ENCODE results near the gene SLC12A7. TPM values are rescaled to one million over a fixed set of nuclear protein-coding genes. Genes with fewer than 3 reads are reported as not detected.
"Not testable (repeated sequence)": the region's sequence is repeated elsewhere in the genome, so short reads cannot be mapped to it uniquely, and the experiment has no call there.

SLC12A7 gene
- total and polyA plus RNA-seq, 2 donors (not counting 1 experiment from before 2014, with no cell fraction given): 2.9 to 23.9 TPM

DNA sequence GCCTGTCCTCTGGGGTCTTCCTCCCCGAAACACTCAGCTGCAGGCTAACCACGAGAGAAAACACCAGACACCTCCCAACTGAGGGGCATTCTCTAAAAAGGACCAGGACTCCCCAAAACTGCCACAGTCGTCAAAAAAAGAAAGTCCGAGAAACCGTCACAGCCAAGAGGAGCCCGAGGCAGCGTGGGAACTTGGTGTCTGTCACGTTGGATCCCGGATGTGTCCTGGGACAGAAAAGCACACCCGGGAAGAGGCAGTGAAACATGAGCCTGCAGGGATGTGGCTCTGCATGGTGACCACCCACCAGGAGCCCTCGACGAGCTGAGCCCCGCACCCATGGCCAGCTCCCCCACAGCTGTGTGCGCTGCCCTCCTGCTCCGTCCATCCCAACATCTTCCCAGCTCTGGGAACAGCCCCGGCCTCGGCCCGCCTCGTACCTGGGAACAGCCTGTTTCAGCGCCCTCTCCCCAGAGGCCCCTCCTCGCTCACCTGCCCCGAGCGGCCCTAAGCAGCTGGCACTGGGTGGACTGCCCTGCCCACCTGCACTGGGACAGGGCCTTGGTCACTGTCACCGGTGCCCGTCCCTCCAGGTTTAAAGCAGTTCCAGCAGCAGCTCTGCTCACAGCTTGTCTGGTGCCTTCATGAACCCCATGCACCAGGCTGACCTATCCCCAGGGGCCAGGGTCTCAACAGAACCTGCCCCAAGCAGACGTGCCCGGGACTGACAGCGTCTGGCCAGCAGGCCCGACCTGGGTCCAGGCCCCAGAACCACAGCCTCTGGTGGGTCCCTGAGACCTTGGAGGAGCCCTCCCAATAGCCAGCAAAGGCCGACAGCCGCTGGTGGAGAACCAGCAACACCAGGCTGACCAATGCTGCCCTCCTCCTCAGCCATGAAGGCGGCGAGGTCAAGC is 10.9 kb downstream of the SLC12A7 start:
- H3K36me3 ChIP-seq (ENCODE audit: control insufficient read depth, insufficient read depth, low read length): no peaks in the 10 kb centered on the region
- TF ChIP-seq EZH2 (IDR thresholded peaks at IDR 0.05; ENCODE audit: low read length, missing control alignments): no peak
- TF ChIP-seq, protein P1, sequence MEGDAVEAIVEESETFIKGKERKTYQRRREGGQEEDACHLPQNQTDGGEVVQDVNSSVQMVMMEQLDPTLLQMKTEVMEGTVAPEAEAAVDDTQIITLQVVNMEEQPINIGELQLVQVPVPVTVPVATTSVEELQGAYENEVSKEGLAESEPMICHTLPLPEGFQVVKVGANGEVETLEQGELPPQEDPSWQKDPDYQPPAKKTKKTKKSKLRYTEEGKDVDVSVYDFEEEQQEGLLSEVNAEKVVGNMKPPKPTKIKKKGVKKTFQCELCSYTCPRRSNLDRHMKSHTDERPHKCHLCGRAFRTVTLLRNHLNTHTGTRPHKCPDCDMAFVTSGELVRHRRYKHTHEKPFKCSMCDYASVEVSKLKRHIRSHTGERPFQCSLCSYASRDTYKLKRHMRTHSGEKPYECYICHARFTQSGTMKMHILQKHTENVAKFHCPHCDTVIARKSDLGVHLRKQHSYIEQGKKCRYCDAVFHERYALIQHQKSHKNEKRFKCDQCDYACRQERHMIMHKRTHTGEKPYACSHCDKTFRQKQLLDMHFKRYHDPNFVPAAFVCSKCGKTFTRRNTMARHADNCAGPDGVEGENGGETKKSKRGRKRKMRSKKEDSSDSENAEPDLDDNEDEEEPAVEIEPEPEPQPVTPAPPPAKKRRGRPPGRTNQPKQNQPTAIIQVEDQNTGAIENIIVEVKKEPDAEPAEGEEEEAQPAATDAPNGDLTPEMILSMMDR (conservative IDR thresholded peaks at IDR 0.05 in 1 of 2, IDR thresholded peaks at IDR 0.05 in 1 of 2; ENCODE audit: low read depth in 1 of 2, low read length in 2 of 2): no peak
- no peaks in the 10 kb centered on the region for H3K9me3 ChIP-seq (ENCODE audit: control insufficient read depth, insufficient read depth, low read depth, low read length)
- H3K9ac ChIP-seq (ENCODE audit: insufficient read depth, low read length): no peak overlapping the region
- H3K27me3 ChIP-seq (ENCODE audit: control insufficient read depth, insufficient read depth, low read length): no peaks in the 10 kb centered on the region
- H3K79me2 ChIP-seq (ENCODE audit: control insufficient read depth, insufficient read depth, low read length): no peaks in the 10 kb centered on the region
- no peak overlapping the region for H3K27ac ChIP-seq (ENCODE audit: insufficient read depth, low read length)
- no peak for DNase-seq (ENCODE audit: low read depth in 2 of 2)
- H4K20me1 ChIP-seq (ENCODE audit: control insufficient read depth, extremely low read depth, insufficient read depth, low read length): no peaks in the 10 kb centered on the region
- H3K4me1 ChIP-seq (ENCODE audit: control insufficient read depth, extremely low read depth, insufficient read depth, low read length): peaks cover 13% of the 10 kb centered on the region
- no peak overlapping the region for H3K4me3 ChIP-seq (replicated peaks in 1 of 4; ENCODE audit: control extremely low read depth in 1 of 4, insufficient read depth in 1 of 4, low read depth in 3 of 4, low read length in 4 of 4)
- H3K4me2 ChIP-seq (ENCODE audit: extremely low read depth, insufficient read depth, low read length): no peak overlapping the region
- no peak overlapping the region for H2AFZ ChIP-seq (ENCODE audit: low read length)

DNA sequence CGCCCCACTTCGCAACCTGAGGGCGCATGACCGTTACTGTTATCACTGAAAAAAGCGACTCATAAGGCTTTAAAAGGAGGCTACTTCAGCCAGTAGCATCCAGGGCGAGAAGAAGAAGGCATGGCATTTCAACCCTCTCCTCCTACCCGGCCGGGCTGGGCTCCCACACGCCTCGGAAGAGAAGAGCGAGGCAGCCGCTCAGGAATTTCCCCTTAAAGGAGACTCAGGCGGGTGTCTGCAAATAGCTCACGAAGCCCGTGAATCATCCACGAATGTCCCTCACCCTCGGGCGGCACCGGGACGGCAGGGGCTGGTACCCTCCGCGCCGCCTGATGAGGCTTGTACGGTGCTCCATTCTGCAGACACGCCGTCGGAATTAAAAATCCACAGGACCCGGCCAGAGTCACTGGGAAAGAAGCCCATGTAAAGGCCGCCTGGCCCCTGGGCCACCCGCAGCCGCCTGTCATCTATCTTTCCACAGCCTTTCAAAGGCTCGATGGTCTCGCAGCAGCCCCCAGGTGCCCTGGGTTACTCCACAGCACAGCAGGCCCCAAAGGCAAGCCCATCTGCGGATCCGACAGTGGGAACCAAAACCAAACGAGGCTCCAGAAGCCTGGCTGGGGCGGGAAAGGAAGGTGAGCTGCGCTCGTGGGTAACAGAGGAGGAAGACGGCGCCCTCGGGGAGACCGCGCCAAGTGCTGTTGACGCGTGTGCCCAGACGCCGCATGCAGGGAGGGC is 11.8 kb downstream of the SLC12A7 start:
- H3K4me1 ChIP-seq (ENCODE audit: control insufficient read depth, extremely low read depth, insufficient read depth, low read length): peaks cover 13% of the 10 kb centered on the region
- no peak overlapping the region for H3K27ac ChIP-seq (ENCODE audit: insufficient read depth, low read length)
- H3K4me3 ChIP-seq (replicated peaks in 1 of 4; ENCODE audit: control extremely low read depth in 1 of 4, insufficient read depth in 1 of 4, low read depth in 3 of 4, low read length in 4 of 4): no peak overlapping the region
- H2AFZ ChIP-seq (ENCODE audit: low read length): no peak overlapping the region
- H3K36me3 ChIP-seq (ENCODE audit: control insufficient read depth, insufficient read depth, low read length): no peaks in the 10 kb centered on the region
- no peak overlapping the region for H3K9ac ChIP-seq (ENCODE audit: insufficient read depth, low read length)
- peak in 1 of 2 donors; percentile 13 for DNase-seq (ENCODE audit: low read depth in 2 of 2)
- no peaks in the 10 kb centered on the region for H3K79me2 ChIP-seq (ENCODE audit: control insufficient read depth, insufficient read depth, low read length)
- TF ChIP-seq, protein P1 (conservative IDR thresholded peaks at IDR 0.05 in 1 of 2, IDR thresholded peaks at IDR 0.05 in 1 of 2; ENCODE audit: low read depth in 1 of 2, low read length in 2 of 2): no peak
- no peak for TF ChIP-seq EZH2 (IDR thresholded peaks at IDR 0.05; ENCODE audit: low read length, missing control alignments)
- H3K27me3 ChIP-seq (ENCODE audit: control insufficient read depth, insufficient read depth, low read length): no peaks in the 10 kb centered on the region
- H3K4me2 ChIP-seq (ENCODE audit: extremely low read depth, insufficient read depth, low read length): no peak overlapping the region
- H3K9me3 ChIP-seq (ENCODE audit: control insufficient read depth, insufficient read depth, low read depth, low read length): no peaks in the 10 kb centered on the region
- no peaks in the 10 kb centered on the region for H4K20me1 ChIP-seq (ENCODE audit: control insufficient read depth, extremely low read depth, insufficient read depth, low read length)

DNA sequence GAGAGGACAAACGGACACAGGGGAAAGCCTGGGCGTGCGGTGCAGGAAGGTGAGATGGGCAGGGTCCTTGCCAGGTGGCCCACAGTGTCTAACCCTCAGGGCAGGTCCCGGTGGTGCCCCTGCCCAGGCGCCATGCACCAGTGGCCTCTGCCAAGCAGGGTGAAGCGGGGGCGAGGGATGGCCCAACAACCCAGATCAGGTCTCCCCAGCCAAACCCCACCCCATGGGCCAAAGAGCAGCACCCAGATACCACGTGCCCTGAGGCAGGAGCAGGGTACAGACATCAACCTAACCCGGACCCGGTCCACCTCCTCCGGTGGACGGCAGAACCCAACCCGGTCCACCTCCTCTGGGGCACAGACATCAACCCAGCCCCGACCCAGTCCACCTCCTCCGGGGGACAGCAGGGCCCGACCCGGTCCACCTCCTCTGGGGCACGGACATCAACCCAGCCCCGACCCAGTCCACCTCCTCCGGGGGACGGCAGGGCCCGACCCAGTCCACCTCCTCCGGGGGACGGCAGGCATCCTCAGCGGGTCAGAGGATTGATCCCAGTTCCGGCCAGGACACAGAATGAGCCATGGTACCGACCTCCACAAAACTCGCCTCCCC is 12.8 kb downstream of the SLC12A7 start:
- no peaks in the 10 kb centered on the region for H3K79me2 ChIP-seq (ENCODE audit: control insufficient read depth, insufficient read depth, low read length)
- TF ChIP-seq EZH2 (IDR thresholded peaks at IDR 0.05; ENCODE audit: low read length, missing control alignments): no peak
- TF ChIP-seq, protein P1 (conservative IDR thresholded peaks at IDR 0.05 in 1 of 2, IDR thresholded peaks at IDR 0.05 in 1 of 2; ENCODE audit: low read depth in 1 of 2, low read length in 2 of 2): no peak
- no peak overlapping the region for H3K9ac ChIP-seq (ENCODE audit: insufficient read depth, low read length)
- no peaks in the 10 kb centered on the region for H3K36me3 ChIP-seq (ENCODE audit: control insufficient read depth, insufficient read depth, low read length)
- no peak overlapping the region for H3K27ac ChIP-seq (ENCODE audit: insufficient read depth, low read length)
- no peak overlapping the region for H3K4me2 ChIP-seq (ENCODE audit: extremely low read depth, insufficient read depth, low read length)
- no peaks in the 10 kb centered on the region for H4K20me1 ChIP-seq (ENCODE audit: control insufficient read depth, extremely low read depth, insufficient read depth, low read length)
- peaks cover 13% of the 10 kb centered on the region for H3K4me1 ChIP-seq (ENCODE audit: control insufficient read depth, extremely low read depth, insufficient read depth, low read length)
- no peak overlapping the region for H3K4me3 ChIP-seq (replicated peaks in 1 of 4; ENCODE audit: control extremely low read depth in 1 of 4, insufficient read depth in 1 of 4, low read depth in 3 of 4, low read length in 4 of 4)
- no peaks in the 10 kb centered on the region for H3K27me3 ChIP-seq (ENCODE audit: control insufficient read depth, insufficient read depth, low read length)
- no peaks in the 10 kb centered on the region for H3K9me3 ChIP-seq (ENCODE audit: control insufficient read depth, insufficient read depth, low read depth, low read length)
- H2AFZ ChIP-seq (ENCODE audit: low read length): no peak overlapping the region
- no peak for DNase-seq (ENCODE audit: low read depth in 2 of 2)

DNA sequence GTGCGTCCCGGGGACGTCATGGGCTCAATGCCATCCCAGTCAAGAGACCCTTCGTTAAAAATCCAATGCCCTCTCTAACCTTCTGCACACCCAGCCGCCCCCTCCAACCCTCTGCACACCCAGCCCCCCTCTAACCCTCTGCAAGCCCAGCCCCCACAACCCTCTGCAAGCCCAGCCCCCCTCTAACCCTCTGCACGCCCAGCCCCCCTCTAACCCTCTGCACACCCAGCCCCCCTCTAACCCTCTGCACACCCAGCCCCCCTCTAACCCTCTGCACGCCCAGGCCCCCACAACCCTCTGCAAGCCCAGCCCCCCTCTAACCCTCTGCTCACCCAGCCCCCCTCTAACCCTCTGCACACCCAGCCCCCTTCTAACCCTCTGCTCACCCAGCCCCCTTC is 13.9 kb downstream of the SLC12A7 start:
- not testable (repeated sequence) for H3K4me1 ChIP-seq (ENCODE audit: control insufficient read depth, extremely low read depth, insufficient read depth, low read length); H3K9me3 ChIP-seq (ENCODE audit: control insufficient read depth, insufficient read depth, low read depth, low read length); H3K27me3 ChIP-seq (ENCODE audit: control insufficient read depth, insufficient read depth, low read length); H3K79me2 ChIP-seq (ENCODE audit: control insufficient read depth, insufficient read depth, low read length); H4K20me1 ChIP-seq (ENCODE audit: control insufficient read depth, extremely low read depth, insufficient read depth, low read length); H3K4me3 ChIP-seq (replicated peaks in 1 of 4; ENCODE audit: control extremely low read depth in 1 of 4, insufficient read depth in 1 of 4, low read depth in 3 of 4, low read length in 4 of 4); DNase-seq (ENCODE audit: low read depth in 2 of 2); H3K9ac ChIP-seq (ENCODE audit: insufficient read depth, low read length); H3K4me2 ChIP-seq (ENCODE audit: extremely low read depth, insufficient read depth, low read length); H2AFZ ChIP-seq (ENCODE audit: low read length); H3K27ac ChIP-seq (ENCODE audit: insufficient read depth, low read length); H3K36me3 ChIP-seq (ENCODE audit: control insufficient read depth, insufficient read depth, low read length)
